GM10266 (cell line): ENCODE measurements around the gene PAH.

ENCODE experiments used
- DNase-seq: peaks from one replicate; pipeline ENCODE4 v3.0.0; 2012; ENCODE audit errors: extremely low spot score
- CTCF ChIP-seq: IDR thresholded peaks from 2 replicates; pipeline ENCODE4 v1.5.1; 2012; ENCODE audit warnings: mild to moderate bottlenecking, low read depth; ENCODE audit not compliant: control insufficient read depth, insufficient read depth; ENCODE audit errors: missing control alignments

PAH gene

GRCh38 chr12:102933168-102933567 is 16.1 kb upstream of the PAH start:
- no peak for TF ChIP-seq CTCF
- no peak for DNase-seq

GRCh38 chr12:102927220-102927619 is 10.2 kb upstream of the PAH start:
- no peak for DNase-seq
- no peak for TF ChIP-seq CTCF

GRCh38 chr12:102921240-102921639 is 4.2 kb upstream of the PAH start:
- DNase-seq, result no peak
- no peak for TF ChIP-seq CTCF

DNA sequence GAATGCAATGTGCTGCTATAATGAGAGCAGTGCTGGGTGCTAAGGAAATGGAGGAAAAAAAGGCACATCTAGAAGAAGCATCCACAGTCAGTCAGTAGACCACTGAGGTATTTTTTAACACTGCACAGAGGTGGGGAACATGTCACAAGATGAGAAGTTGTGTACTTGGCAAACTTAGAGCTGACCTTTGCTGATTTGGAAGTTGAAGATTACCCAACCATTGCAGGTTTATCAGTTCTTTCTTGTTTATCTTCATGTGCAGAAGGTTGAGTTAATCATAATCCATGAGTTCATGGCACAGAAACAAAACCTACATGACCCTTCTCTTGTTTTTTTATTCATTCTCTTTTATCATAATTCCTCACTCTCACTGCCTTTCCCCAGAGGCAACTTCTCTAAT is 3.2 kb upstream of the PAH start:
- no peak for DNase-seq
- TF ChIP-seq CTCF, result no peak

DNA sequence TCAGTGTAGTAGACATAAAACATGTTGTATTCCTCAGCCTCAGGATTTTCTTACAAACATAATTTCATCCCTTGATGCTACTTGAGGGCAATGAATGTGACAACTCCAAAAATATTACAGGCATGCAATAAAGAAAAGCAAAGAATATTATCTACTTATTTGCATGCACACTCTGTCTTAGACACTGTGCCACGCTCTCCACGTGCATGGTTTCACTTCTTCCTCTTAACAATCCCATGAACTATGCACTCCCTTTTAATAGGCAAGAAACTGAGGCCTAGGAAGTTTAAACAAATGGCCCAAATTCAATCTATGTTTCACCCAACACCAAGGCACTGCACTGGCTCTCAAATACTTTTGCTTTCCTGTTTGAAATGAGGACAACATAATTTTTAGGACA is 1.8 kb upstream of the PAH start:
- DNase-seq, result no peak
- TF ChIP-seq CTCF, result no peak

- TF ChIP-seq CTCF, result no peak
- DNase-seq, result no peak
Measured at GRCh38 chr12:102916252-102917025, 605 bp downstream of the PAH start.

- DNase-seq, result no peak
- no peak for TF ChIP-seq CTCF
Measured at GRCh38 chr12:102913453-102914226, 3.4 kb downstream of the PAH start.
